ENCODE measurements around the gene ARL8A.

DNA sequence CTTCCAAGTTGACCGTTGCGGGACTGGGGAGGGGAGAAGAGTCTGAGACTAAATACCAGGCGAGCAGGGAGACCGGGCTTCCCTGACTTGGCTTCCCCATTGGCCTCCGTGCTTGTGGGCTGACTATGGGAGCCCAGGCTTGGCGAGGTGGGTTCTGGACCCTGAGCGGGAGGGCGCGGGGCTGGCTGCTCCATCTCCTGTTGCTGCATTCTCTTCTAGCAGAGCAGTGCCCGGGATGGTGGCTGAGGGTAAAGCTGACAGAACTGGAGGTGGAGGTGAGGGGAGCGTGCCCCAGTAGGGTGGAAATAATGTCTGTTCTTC, 49.8 kb upstream of the ARL8A start:
- TF ChIP-seq, protein P1, sequence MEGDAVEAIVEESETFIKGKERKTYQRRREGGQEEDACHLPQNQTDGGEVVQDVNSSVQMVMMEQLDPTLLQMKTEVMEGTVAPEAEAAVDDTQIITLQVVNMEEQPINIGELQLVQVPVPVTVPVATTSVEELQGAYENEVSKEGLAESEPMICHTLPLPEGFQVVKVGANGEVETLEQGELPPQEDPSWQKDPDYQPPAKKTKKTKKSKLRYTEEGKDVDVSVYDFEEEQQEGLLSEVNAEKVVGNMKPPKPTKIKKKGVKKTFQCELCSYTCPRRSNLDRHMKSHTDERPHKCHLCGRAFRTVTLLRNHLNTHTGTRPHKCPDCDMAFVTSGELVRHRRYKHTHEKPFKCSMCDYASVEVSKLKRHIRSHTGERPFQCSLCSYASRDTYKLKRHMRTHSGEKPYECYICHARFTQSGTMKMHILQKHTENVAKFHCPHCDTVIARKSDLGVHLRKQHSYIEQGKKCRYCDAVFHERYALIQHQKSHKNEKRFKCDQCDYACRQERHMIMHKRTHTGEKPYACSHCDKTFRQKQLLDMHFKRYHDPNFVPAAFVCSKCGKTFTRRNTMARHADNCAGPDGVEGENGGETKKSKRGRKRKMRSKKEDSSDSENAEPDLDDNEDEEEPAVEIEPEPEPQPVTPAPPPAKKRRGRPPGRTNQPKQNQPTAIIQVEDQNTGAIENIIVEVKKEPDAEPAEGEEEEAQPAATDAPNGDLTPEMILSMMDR (IDR thresholded peaks at IDR 0.05; ENCODE audit: poor library complexity) = no peak
- TF ChIP-seq EZH2 (IDR thresholded peaks at IDR 0.05; ENCODE audit: borderline replicate concordance) (no peak), EZH2phosphoT487 (IDR thresholded peaks at IDR 0.05; ENCODE audit: low read depth, severe bottlenecking, unreplicated experiment) (no peak)

All from hepatocyte (in vitro differentiated cells).